LNCaP clone FGC (cell line): Measurements from ENCODE around the gene METTL1.
A peak's percentile ranks its signal among the peaks of the same experiment; 100 is the strongest.

Source experiments
- DNase-seq: peaks from one replicate; pipeline ENCODE4 v3.0.0-alpha.2; 2011; ENCODE audit warnings: low read depth
- H3K4me3 ChIP-seq: 2 replicates; pipeline ENCODE4 v1.5.1; 2011; ENCODE audit warnings: mild to moderate bottlenecking, low read depth, low read length, control low read depth
- CTCF ChIP-seq: IDR thresholded peaks from 2 replicates; pipeline ENCODE4 v1.5.1; 2012; ENCODE audit warnings: mild to moderate bottlenecking; ENCODE audit not compliant: control insufficient read depth, insufficient read depth; ENCODE audit errors: extremely low read depth

The METTL1 gene

DNA sequence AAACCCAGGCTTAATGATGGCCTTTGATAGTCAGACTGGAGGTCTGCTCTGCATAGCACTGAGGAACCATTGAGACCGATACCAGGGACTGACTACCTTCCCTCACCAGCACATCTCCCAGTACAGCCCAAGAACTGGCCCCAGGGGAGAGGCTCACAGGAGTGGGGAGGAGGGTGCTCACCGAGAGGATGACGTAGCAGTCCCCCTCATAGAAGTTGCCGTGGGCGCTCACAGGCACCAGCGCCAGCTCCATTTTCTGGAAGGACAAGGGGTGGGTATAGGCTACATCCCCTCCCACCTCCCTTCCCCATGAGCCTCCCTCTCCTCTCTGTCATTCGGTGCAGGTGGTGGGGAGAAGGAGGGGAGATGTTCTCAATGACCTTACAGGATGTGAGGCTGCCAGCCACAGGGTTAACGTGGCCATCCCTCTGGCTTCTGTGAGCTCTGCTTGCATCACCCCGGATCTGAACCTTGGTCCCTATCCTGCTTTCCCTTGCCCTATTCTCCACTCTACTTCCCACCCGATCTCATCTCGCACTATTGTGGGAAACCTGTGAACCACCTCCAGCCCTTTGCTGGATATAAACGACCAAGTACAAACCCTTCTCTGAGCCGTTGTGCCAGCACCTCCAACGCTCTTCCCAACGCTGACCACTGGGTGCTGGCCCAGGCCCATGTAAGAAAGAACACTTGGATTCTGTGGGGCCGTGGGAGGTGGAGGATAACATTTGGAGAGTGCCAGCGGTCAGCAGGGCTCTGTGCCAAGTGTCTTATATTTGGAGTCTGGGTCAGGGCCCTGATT, 42.3 kb upstream of the METTL1 start:
- DNase-seq, result no peak
- no peak overlapping the region for H3K4me3 ChIP-seq
- no peak for TF ChIP-seq CTCF

DNA sequence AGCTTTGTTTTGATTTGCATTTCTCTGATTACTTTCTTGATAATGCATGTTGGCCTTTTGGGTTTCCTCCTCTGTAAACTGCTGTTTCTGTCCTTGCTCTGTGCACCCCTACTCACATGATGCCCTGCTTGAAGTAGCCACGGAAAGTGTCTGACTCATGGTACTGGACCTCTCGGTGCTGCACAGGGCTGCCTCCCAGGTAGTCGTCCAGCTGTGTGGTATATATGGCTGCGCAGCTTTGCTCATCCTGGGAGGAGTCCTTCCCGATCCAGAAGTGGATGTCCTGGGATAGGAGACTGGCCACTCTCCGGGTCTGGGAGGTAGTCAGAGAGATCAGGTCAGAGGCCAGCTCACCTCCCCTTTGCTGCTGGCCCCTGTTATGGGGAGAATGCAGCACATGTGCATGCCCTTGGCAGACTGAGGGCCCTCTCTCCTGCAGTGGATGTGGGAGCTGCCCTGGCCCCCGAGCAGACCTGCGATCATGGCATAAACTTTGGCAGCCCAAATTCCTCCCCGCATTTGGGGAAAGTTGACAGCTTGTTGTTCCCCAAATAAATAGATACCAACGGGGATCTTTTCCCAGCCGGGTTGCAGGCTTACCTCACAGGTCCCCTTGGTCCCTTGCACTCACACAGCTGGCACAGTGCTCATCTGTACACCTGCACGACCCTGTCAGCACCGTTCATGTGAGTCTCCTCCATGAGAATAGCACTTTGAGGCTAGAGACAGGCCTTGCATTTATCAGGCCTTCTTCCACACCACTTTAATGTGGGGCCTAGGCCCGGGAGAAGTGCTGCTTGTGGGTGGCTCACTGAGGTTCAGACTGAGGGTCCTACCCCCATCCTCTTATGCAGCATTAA, 41.4 kb upstream of the METTL1 start:
- no peak overlapping the region for H3K4me3 ChIP-seq
- no peak for TF ChIP-seq CTCF
- no peak for DNase-seq

GRCh38 chr12:57811028-57811755, 39.3 kb upstream of the METTL1 start:
- no peak overlapping the region for H3K4me3 ChIP-seq
- no peak for DNase-seq
- TF ChIP-seq CTCF, result 0 out of 2 replicates have a peak, but pooled peaks have one; percentile 1

GRCh38 chr12:57810450-57810849, 38.5 kb upstream of the METTL1 start:
- no peak for TF ChIP-seq CTCF
- peak; percentile 19 for DNase-seq
- no peak overlapping the region for H3K4me3 ChIP-seq

DNA sequence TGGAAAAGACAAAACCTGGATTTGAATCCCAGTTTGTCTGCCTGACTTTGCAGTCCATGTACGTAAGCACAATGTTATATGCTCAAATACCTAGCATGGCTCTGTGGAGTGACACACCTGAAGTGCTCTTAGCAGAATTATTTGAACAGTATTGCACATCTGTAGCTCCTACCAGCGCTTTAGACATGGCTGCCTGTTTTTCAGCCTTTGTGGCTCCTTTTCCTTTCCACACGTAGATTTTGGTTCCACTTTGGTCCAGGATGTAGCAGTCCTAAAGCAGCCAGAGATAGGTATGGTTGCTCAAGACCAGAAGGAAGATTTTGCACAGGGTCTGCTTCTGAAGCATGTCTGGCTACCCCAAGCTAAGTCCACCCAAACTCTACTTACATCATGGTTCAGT, 37.5 kb upstream of the METTL1 start:
- TF ChIP-seq CTCF, result no peak
- no peak overlapping the region for H3K4me3 ChIP-seq
- no peak for DNase-seq

- DNase-seq, result no peak
- H3K4me3 ChIP-seq, result no peak overlapping the region
Measured at GRCh38 chr12:57808351-57808750, 36.4 kb upstream of the METTL1 start.

More at GRCh38 chr12:57808351-57808750, 36.4 kb upstream of the METTL1 start:
- no peak for TF ChIP-seq CTCF
